Measurements from ENCODE around the gene TSPYL1. TPM values are rescaled to one million over a fixed set of nuclear protein-coding genes. Genes with fewer than 3 reads are reported as not detected.
"Not testable (repeated sequence)": the region's sequence is repeated elsewhere in the genome, so short reads cannot be mapped to it uniquely, and the experiment has no call there.

TSPYL1 gene
- polyA plus RNA-seq, 1 donor: 63.6 TPM

- DNase-seq: no peak
These were observed 12.8 kb upstream of the TSPYL1 start for GRCh38 chr6:116292553-116292952.

GRCh38 chr6:116291701-116292396 lies 12.1 kb upstream of the TSPYL1 start:
- DNase-seq: no peak

GRCh38 chr6:116290799-116291198 lies 11.1 kb upstream of the TSPYL1 start:
- DNase-seq: no peak

GRCh38 chr6:116289876-116290275 lies 10.1 kb upstream of the TSPYL1 start:
- no peak for DNase-seq

GRCh38 chr6:116287689-116288282 lies 8.1 kb upstream of the TSPYL1 start:
- DNase-seq: peak; percentile 35

- no peak for DNase-seq
These were observed 7.1 kb upstream of the TSPYL1 start for GRCh38 chr6:116286773-116287358.

- DNase-seq: not testable (repeated sequence)
These were observed 5.3 kb upstream of the TSPYL1 start for GRCh38 chr6:116284984-116285383.

GRCh38 chr6:116283191-116283590 lies 3.5 kb upstream of the TSPYL1 start:
- no peak for DNase-seq

- no peak for DNase-seq
These were observed 3.0 kb upstream of the TSPYL1 start for GRCh38 chr6:116282698-116283097.

GRCh38 chr6:116280933-116281316 lies 1.2 kb upstream of the TSPYL1 start:
- DNase-seq: no peak

- DNase-seq: no peak
These were observed 617 bp upstream of the TSPYL1 start for GRCh38 chr6:116280161-116280932.

GRCh38 chr6:116278854-116279231 lies 887 bp downstream of the TSPYL1 start:
- peak; percentile 76 for DNase-seq

GRCh38 chr6:116278481-116278829 lies 1.3 kb downstream of the TSPYL1 start:
- no peak for DNase-seq

GRCh38 chr6:116277124-116277523 lies 2.6 kb downstream of the TSPYL1 start:
- no peak for DNase-seq

GRCh38 chr6:116271149-116271708 lies 8.5 kb downstream of the TSPYL1 start:
- DNase-seq: no peak

- peak; percentile 57 for DNase-seq
These were observed 11.0 kb downstream of the TSPYL1 start for GRCh38 chr6:116268589-116269293.

GRCh38 chr6:116267836-116268588 lies 11.7 kb downstream of the TSPYL1 start:
- no peak for DNase-seq

GRCh38 chr6:116266803-116267202 lies 12.9 kb downstream of the TSPYL1 start:
- no peak for DNase-seq

- no peak for DNase-seq
These were observed 14.5 kb downstream of the TSPYL1 start for GRCh38 chr6:116265041-116265829.

GRCh38 chr6:116263353-116263752 lies 16.4 kb downstream of the TSPYL1 start:
- no peak for DNase-seq

- DNase-seq: no peak
These were observed 21.2 kb downstream of the TSPYL1 start for GRCh38 chr6:116258520-116258919.

All from hindlimb muscle (tissue), 1 donor.